HepG2 (cell line): ENCODE results near the gene ZNF316. TPM values are rescaled to one million over a fixed set of nuclear protein-coding genes. Genes with fewer than 3 reads are reported as not detected.

ENCODE experiments used
- CBX2 ChIP-seq, 2 experiments: fragments of 200-600 bp in 1 of 2; sonication (generic); formaldehyde crosslinking in 1 of 2; IDR thresholded peaks; 2 replicates each; pipeline versions ENCODE4 v1.7.0 to v1.8.1; 2018 to 2022; ENCODE audit warnings: low read depth in 2 of 2, low read length in 1 of 2, mild to moderate bottlenecking in 1 of 2, missing genetic modification reagents in 1 of 2
- CERS6 ChIP-seq: sonication (generic); formaldehyde crosslinking; IDR thresholded peaks from 2 replicates; pipeline ENCODE4 v1.5.0; 2020; ENCODE audit warnings: missing genetic modification reagents
- GABPB1 ChIP-seq: IDR thresholded peaks from 2 replicates; pipeline ENCODE4 v1.6.1; 2016; ENCODE audit warnings: mild to moderate bottlenecking, missing genetic modification reagents, moderate library complexity, missing compliant biosample characterization
- GMEB1 ChIP-seq: sonication (generic); formaldehyde crosslinking; IDR thresholded peaks from 2 replicates; pipeline ENCODE4 v1.5.1; 2020; ENCODE audit warnings: missing genetic modification reagents, mild to moderate bottlenecking, borderline replicate concordance
- NFAT5 ChIP-seq: sonication (generic); formaldehyde crosslinking; IDR thresholded peaks from 2 replicates; pipeline ENCODE4 v1.4.0; 2020; ENCODE audit warnings: missing genetic modification reagents
- NR2F2 ChIP-seq: IDR thresholded peaks from 2 replicates; pipeline ENCODE4 v1.6.1; 2012; ENCODE audit warnings: low read depth, inconsistent platforms, borderline replicate concordance
- SRSF1 ChIP-seq: fragments of 200-400 bp; formaldehyde crosslinking; optimal IDR thresholded peaks from 2 replicates; pipeline ENCODE3; 2017; ENCODE audit warnings: mild to moderate bottlenecking, low read depth, low read length, moderate library complexity
- STAT6 ChIP-seq: sonication (generic); formaldehyde crosslinking; IDR thresholded peaks from 2 replicates; pipeline ENCODE4 v1.4.0; 2020; ENCODE audit warnings: missing genetic modification reagents, mild to moderate bottlenecking, borderline replicate concordance
- TAF15 ChIP-seq: fragments of 200-400 bp; formaldehyde crosslinking; IDR thresholded peaks from one replicate; pipeline ENCODE4 v1.6.1; 2018; ENCODE audit warnings: mild to moderate bottlenecking, low read depth, low read length; ENCODE audit not compliant: poor library complexity, severe bottlenecking
- THAP8 ChIP-seq: sonication (generic); formaldehyde crosslinking; IDR thresholded peaks from 2 replicates; pipeline ENCODE4 v1.5.1; 2020; ENCODE audit warnings: missing genetic modification reagents, mild to moderate bottlenecking, borderline replicate concordance
- YEATS2 ChIP-seq: sonication (generic); formaldehyde crosslinking; IDR thresholded peaks from 2 replicates; pipeline ENCODE4 v1.4.0; 2020; ENCODE audit warnings: missing genetic modification reagents, borderline replicate concordance
- ZNF660 ChIP-seq: sonication (generic); formaldehyde crosslinking; IDR thresholded peaks from 2 replicates; pipeline ENCODE4 v1.5.1; 2020; ENCODE audit warnings: mild to moderate bottlenecking, low read depth, missing genetic modification reagents, borderline replicate concordance
- polyA plus RNA-seq, 8 experiments: library from polyadenylated mRNA; depleted of rRNA in 3 of 8; stranded (reverse) in 7 of 8; unstranded in 1 of 8; fragments of >200 nt; fragmentation: Illumina TruSeq in 4 of 8; extraction: Trizol in 4 of 8; gene quantifications; 2 replicates each; pipeline versions ENCODE4 v1.2.1 to v1.2.3, GENCODE V29; 2011 to 2016; ENCODE audit warnings: low read depth in 4 of 8, missing spikeins in 1 of 8, mixed read lengths in 1 of 8; ENCODE audit not compliant: insufficient read depth in 1 of 8
- total RNA-seq, 5 experiments: library from RNA; depleted of rRNA; stranded (reverse); fragments of >200 nt; fragmentation: Illumina TruSeq; extraction: Trizol; gene quantifications; 2 replicates each; pipeline ENCODE4 v1.2.3, GENCODE V29; 2016; ENCODE audit warnings: low read depth in 1 of 5

ZNF316 gene
- total and polyA plus RNA-seq, 2 of the 13 experiments (the other 11 are each of a cell fraction or from before 2014, with no cell fraction given): 4.3 to 9.9 TPM

- no peak for TF ChIP-seq SRSF1
- no peak for TF ChIP-seq CBX2 (IDR thresholded peaks at IDR 0.05; ENCODE audit: low read depth, low read length)
- TF ChIP-seq CBX2 (CRISPR knock-in tag; IDR thresholded peaks at IDR 0.05; ENCODE audit: low read depth): no peak
- TF ChIP-seq THAP8 (CRISPR knock-in tag): no peak
- peak; percentile 25 for TF ChIP-seq TAF15
- no peak for TF ChIP-seq NR2F2
- no peak for TF ChIP-seq NFAT5
- TF ChIP-seq CERS6 (CRISPR knock-in tag): no peak
- no peak for TF ChIP-seq YEATS2
- no peak for TF ChIP-seq ZNF660 (CRISPR knock-in tag)
- peak; percentile 87 for TF ChIP-seq GABPB1 (CRISPR knock-in tag)
- TF ChIP-seq GMEB1 (CRISPR knock-in tag): no peak
- no peak for TF ChIP-seq STAT6 (CRISPR knock-in tag)
Observed at GRCh38 chr7:6589829-6590644, 47.1 kb upstream of the ZNF316 start, which contains the start of gene INTS15 (continued).
